Measurements from ENCODE around the gene ASF1B.

ASF1B gene

DNA sequence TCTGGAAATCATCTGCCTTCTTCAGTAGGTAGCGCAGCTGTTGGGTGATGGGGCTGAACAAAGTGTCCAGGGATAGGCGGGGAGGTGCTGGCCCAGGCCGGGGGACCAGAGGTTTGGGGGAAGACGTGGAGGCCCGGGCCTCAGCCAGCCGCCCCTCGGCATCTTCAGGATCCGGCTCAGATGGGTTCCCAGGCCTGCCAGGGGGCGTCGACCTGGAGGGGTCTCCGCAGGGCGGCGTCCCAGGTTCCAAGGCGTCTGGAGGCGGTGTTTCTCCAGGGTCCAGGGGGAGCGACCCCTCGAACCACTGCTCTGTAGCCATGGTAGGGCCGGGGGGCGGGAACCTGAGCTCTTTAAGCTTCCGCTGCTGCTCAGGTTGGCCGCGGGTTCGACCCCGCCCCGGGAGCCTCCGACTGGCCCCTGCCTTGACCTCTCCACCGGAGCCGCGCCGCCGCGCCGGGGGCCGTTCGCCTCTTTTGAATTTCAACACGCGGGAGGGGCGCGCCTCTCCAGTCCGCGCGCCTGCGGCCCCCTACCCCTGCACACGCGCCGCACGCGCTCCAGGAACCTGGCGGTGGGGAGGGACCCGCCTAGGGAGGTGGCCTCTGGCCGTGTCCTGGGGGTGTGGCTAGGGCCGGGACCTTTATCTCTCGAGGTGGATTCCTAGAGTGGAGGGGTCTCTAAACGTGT lies 50.9 kb downstream of the ASF1B start, which contains the start of gene C19orf67:
C19orf67 (minus strand) TSS at position 475 of the 687 bp plus-strand sequence; CDS start at position 319, 156 bp downstream.
- no peak for DNase-seq (ENCODE audit: low read depth)

DNA sequence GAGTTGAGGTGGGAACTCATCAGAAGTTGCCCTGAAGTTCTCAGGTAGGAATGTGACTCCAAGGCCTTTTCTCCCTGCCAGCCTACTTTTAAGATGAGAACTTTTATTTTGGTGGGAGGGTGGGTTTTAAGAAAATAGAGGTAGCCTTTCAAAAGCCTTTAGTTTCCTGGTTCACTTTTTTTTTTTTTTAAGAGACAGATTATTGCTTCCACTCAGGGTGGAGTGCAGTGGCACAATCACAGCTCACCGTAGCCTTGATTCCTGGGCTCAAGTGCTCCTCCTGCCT lies 53.8 kb downstream of the ASF1B start:
- no peak for DNase-seq (ENCODE audit: low read depth)

DNA sequence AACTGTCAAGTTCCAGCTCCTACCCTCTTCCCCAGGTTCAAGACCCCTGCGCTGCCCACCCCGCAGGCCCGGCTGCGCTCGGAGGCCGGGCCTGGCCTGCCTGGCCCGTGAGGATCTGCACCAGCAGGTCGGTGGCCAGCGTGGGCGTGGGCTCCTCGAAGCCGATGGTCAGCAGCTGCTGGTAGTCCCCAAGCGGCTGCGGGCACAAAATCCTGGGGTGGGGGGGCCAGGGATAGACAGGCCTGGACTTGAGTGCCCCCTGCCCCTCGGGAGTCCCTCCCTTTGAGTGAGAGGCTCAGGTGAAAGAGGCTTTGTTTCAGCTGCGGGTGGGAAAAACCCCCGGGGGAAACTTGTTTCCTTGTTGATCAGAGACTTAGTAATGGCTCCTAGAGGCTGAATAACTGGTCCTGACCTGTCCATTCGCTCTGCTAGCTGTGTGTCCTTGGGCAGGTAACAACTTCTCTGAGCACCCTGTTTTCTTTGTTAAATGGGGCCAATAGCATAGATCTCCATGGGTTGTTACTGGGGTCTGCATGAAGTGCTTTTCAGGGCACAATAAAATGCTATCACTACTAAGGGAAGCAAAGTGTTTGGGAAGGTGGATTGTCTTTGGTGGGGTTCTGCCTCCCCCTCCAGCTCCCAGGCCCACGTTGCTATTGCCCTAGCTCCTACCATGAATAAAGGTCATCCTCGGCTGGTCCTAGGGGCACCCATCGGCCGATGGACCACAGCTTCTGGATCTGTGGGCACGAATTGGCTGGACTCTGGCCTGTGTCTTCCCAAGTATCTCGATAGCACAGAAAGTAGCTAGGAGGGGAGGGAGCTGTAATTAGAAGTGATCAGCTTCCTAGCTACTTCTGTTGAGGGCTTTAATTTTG lies 54.4 kb downstream of the ASF1B start:
- no peak for DNase-seq (ENCODE audit: low read depth)

DNA sequence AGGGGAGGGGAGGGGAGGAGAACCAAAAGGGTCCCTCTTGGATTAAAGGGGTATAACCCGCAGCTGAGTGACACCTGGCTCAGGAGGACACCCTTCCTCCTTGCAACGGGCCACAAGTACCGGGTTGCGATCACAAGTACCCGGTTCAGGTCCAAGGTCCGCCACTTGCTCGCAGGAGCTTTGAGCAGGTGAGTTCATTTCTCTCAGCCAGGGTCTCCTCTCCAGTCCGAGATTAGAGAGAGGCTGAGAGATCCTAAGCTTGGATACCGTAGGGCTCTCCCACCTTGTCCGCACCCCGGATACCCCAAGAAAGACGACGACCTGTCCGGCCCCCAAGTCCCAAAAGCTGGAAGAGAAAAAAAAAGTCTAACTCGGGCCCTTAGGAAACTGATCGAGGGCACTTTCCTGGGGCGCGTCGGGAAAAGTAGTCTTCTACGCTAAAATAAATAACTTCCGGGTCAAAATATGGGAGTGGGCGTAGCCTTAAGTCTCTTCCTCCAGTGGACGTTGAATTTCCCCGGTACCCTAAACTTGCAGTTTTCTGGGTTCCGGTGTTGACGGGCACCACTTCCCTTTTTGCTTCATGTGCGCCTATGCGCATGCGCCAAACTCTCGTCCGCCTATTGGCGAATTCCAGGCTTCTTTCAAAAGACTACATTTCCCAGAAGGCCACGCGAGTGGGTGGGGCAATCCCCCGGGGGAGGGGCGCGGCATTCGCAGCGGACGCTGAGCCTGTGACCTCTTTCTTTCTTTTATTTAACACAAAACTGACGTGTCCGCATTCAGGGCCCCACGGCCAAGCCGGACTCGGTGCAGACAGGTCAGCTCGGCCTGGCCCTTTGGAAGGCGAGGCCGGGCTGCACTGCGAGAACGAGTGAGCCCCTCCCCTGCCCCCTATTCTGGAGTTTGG lies 55.2 kb downstream of the ASF1B start:
- DNase-seq (ENCODE audit: low read depth) = peak; percentile 98

DNA sequence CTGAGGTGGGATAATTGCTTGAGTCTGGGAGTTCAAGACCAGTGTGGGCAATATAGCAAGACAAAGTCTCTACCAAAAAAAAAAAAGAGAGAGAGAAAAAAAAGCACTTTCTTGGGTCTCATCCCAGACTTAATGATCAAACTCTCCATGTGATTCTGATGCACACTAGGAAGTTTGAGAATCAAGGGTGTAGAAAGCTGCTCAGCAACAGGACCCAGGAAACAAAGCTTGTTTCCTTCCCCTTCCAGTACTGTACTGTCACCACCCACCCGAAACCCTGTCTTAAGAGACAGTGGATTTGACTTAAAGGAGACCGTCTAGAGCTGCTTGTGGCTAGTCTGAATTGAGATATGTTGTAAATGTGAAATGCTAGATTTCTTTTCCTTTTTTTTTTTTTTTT lies 58.0 kb downstream of the ASF1B start:
- no peak for DNase-seq (ENCODE audit: low read depth)

DNA sequence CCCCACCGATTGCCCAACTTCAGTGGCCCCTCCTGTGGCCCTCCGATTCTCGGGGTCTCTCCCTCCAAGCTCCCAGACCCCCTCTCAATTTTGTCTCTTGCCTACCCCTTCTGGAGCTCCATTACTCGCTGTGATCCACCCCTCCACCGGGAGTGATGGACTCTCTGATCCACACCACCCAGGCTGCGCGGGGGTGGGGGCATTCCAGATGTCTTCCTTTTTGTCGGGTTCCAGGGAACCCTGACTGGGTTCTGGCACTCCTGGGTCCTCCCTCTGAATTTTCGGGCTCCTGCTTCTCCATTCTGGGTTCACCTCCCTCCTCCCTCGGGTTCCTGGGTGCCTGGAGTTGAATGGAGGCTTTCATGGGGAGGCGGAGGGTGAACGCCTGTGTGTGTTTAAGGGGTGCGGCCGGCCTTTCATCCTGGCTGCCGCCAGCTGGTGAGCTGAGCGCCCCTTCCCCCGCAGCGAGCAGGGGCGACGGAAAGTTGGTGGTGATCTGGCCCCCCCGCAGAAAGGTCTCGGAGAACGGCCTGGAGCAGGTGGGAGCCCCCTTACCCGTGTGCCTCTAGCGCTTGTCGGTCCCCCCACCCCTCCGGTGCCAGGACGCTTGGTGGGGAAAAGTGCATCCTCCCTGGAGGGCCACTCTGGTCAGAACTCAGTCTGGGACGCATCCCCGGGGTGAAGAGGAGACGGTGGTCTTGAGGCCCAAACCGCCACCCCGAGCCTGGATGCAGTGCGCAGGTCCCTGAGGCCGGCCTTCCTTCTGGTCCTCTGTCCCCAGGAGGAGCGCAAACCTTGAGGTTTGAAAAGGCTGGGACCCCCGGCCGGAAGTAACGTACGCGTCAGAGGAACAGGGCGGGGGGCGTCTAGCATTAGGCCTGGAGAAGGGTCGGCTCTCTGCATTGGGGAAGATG lies 62.2 kb downstream of the ASF1B start:
- no peak for DNase-seq (ENCODE audit: low read depth)

DNA sequence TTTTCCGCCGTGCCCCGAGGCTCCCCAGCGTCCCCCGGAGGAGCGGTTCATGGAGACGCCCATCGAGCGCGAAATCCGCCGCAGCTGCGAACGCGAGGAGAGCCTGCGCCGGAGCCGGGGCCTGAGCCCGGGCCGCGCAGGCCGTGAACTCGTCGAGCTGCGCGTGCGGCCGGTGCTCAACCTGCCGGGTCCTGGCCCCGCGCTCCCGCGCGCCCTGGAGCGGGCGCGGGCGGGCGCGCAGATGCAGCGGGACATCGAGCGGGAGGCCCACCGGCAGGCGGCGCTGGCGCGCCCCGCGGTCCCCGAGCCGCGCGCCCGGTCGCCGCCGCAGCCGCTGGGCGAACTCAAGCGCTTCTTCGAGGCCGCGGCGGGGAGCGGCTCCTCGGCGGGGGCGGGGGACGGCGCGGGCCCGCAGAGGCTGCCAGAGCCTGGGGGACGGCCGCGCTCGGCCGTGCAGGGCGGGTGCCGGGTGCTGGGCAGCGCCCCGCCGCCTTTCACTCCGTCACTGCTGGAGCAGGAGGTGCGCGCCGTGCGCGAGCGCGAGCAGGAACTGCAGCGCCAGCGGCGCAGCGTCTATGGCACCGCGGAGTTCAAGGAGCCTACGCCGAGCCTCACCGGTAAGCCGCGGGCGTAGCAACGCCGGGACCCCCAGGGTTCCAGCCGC lies 63.0 kb downstream of the ASF1B start:
- DNase-seq (ENCODE audit: low read depth) = no peak

DNA sequence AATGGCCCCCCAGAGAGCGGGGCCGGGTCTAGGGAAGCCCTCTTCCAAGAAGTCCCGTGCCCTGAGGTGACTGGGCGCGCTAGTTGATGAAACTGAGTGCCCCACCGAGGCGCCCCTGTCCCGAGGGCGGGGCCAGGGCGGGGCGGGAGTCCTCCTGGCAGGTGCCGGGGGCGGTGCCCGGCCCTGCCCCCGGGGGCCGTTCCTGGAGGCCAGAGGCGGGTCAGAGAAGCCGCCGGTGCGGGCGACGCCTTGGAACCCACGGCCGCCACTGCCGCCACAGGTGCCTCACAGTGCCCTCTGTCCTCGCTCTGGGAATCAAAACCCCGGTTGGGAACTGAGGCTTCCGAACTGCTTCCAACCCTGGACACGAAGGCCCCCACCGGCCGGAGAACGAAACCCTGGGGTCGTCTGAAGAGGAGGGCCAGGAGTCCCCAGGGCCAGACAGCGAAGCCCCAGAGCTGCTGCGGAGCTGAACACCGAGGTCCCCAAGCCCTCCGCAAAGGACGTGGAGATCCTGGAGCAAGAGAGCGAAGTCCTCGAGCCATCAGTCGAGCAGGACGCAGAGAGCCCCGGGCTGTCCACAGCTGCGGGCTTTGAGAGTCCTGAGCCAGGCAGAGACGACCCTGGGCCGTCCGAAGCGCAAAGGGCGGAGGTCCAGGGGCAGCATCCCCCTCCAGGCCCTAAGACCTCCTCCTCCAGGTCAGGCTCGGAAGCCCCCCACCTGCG lies 63.7 kb downstream of the ASF1B start, which contains the start of gene MISP3:
MISP3 (plus strand) TSS at position 252 of the 726 bp plus-strand sequence. CDS start 524 bp downstream, outside the sequence.
- DNase-seq (ENCODE audit: low read depth) = no peak

DNA sequence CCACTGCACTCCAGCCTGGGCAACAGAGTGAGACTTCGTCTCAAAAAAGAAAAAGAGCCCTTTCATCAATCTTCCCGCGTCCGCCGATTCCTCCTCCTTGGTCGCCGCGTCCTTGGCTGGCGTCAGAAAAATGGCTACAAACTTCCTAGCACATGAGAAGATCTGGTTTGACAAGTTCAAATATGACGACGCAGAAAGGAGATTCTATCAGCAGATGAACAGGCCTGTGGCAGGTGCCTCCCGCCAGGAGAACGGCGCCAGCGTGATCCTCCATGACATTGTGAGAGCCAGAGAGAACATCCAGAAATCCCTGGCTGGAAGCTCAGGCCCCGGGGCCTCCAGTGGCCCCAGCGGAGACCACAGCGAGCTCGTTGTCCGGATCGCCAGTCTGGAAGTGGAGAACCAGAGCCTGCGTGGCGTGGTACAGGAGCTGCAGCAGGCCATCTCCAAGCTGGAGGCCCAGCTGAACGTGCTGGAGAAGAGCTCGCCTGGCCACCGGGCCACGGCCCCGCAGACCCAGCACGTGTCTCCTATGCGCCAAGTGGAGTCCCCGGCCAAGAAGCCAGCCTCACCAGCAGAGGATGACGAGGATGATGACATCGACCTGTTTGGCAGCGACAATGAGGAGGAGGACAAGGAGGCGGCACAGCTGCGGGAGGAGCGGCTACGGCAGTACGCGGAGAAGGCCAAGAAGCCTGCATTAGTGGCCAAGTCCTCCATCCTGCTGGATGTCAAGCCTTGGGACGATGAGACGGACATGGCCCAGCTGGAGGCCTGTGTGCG lies 65.9 kb downstream of the ASF1B start:
- DNase-seq (ENCODE audit: low read depth) = no peak
